ENCODE results near the gene GSC2. TPM values are rescaled to one million over a fixed set of nuclear protein-coding genes. Genes with fewer than 3 reads are reported as not detected.

Gene GSC2, protein sequence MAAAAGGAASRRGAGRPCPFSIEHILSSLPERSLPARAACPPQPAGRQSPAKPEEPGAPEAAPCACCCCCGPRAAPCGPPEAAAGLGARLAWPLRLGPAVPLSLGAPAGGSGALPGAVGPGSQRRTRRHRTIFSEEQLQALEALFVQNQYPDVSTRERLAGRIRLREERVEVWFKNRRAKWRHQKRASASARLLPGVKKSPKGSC
- not detected in 2 replicates for total RNA-seq

DNA sequence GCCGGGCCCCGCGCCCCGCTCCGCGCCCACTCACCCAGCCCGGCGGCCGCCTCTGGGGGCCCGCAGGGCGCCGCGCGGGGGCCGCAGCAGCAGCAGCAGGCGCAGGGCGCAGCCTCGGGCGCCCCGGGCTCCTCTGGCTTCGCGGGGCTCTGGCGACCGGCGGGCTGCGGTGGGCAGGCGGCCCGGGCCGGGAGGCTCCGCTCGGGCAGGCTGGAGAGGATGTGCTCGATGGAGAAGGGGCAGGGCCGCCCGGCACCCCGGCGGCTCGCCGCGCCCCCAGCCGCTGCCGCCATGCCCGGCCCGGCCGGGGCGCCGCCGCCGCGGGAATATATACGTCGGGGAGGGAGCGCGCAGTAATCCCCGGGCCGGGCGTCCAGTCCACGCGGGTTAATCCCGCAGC lies at the start of gene GSC2:
Gene GSC2 (minus strand): TSS at position 302 of the 400 bp plus-strand sequence. CDS start 9 bp downstream, at position 293.

DNA sequence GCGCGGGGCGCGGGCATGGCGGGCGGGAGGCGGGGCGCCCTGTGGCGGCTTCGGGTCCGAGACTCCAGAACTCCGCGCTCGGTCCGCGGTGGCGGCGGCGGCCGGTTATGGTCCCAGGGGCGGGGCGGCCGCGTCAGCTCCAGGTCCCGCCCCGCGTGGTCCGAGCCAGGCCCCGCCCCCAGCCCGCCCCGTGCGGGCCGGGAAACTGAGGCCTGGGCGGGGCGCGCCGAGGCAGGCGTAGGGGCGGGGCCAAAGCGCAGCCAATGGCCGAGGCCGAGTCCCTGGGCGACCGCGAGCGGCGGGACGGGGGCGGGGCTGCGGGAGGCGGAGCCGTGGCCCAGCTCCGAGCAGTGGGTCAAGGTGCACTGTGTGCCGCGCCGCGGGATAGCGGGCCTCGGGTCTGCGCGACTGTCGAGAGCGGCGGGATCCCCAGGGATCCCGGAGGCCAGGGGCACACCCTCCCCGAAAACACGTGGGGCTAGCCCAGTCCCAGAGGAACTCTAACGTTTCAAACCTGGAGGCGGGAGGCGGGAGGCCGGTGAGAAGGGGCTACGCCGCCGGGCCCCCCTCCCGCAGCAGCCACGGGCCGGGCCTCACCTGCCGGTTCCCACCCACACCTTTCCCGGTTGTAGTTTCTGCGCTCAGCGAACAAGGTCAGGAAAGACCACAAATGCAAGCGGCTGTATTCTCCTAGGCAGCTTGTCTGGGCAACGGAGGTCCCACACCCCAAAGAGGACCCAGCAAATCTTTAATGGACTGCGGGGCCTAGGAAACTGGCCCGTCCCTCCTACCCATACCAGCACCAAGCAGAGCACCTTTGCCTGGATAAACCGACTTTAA lies 28.8 kb upstream of the GSC2 start, which contains the start of gene SLC25A1:
Gene SLC25A1 (minus strand): TSS at position 80 of the 840 bp plus-strand sequence. CDS start 63 bp downstream, at position 17.

DNA sequence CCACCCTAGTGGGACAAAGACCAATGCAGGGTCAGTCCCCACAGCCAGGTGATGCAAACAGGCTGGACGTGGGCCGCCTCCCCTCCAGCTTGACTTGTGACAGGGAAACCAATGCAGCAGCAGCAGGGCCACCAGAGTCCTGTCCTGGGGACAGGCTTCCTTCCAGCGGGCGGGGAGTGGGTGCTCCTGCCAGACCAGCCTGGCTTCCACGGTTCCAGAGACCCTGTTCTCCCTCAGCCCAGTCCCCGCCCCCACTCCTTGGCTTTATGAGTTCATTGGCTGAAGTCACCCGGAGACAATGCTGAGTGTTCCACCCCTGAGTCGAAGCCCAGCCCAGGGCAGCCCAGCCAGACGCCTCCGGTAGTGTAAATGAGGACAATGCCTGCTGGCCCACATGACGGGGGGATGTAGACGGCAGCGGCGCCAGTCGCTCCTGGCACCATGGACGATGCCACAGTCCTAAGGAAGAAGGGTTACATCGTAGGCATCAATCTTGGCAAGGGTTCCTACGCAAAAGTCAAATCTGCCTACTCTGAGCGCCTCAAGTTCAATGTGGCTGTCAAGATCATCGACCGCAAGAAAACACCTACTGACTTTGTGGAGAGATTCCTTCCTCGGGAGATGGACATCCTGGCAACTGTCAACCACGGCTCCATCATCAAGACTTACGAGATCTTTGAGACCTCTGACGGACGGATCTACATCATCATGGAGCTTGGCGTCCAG lies 19.0 kb downstream of the GSC2 start, which contains the start of gene TSSK2:
Gene TSSK2 (plus strand): TSS at position 350 of the 726 bp plus-strand sequence. CDS start 92 bp downstream, at position 442.

DNA sequence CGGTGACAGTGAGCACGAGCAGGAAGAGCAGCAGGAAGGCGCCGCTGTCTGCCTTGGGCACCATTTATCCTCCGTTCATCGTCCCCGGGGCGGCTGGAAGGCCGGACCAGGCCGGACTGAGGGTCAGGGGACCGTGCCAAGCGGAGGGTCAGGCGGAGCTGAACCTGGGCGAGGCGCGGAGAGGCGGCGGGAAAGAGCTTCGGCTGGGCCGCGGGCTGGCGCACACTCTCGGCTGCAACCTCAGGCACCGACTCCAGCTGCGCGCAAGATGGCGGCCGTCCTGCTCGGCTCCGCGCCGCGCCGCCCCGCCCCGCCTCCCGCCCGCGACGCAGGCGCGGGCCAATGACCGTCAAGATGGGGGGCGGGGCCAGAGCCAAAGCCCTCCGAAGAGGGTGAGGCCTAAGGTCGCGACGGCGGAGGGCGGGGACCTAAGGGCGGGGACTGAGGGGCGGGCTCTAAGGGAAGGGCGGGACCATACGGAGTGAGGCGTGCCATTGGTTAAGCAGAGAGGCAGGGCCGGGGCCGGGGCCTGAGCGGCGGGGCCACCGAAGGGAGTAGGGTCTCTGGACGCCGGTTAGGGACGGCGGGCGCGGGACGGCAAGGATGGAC lies 27.8 kb downstream of the GSC2 start, which contains the start of gene DGCR2:
Gene DGCR2 (minus strand): TSS at position 270 of the 609 bp plus-strand sequence. CDS start 206 bp downstream, at position 64.

Other genes starting within 250 kb of the GSC2 start
- 2.5 TPM in 1 of 2 replicates, not detected in the other for gene DGCR6, start 244.0 kb downstream of the GSC2 start, total RNA-seq
- gene PRODH, start 214.0 kb downstream of the GSC2 start, total RNA-seq: not detected in 2 replicates
- gene DGCR2, start 27.9 kb downstream of the GSC2 start, total RNA-seq: 36.0 and 36.1 TPM in 2 replicates
- not detected in 2 replicates for gene TSSK2, start 19.0 kb downstream of the GSC2 start, total RNA-seq
- 23.3 and 23.9 TPM in 2 replicates for gene ESS2, start 5.6 kb downstream of the GSC2 start, total RNA-seq
- gene SLC25A1, start 28.4 kb upstream of the GSC2 start, total RNA-seq: 241 and 248 TPM in 2 replicates
- 4.5 and 4.9 TPM in 2 replicates for gene CLTCL1, start 141.4 kb upstream of the GSC2 start, total RNA-seq

Data from bronchus fibroblast of lung (primary cell).